Psoas muscle (tissue), 8 donors: Measurements from ENCODE around the gene PLEKHH3. TPM values are rescaled to one million over a fixed set of nuclear protein-coding genes. Genes with fewer than 3 reads are reported as not detected.

ENCODE experiments used
- ATAC-seq, 4 donors: fragments of 200-7000 bp; cut with Tn5 transposase; one replicate each; pipeline ENCODE4 v1.9.1; 2020; ENCODE audit warnings: moderate library complexity in 3 of 4, mild to moderate bottlenecking in 2 of 4
- DNase-seq, 2 donors: peaks; one replicate each; pipeline ENCODE4 v3.0.0-alpha.2; 2020
- H3K27ac ChIP-seq: fragments of 200-600 bp; one replicate; pipeline ENCODE4 v1.8.0; 2022
- H3K27me3 ChIP-seq, 3 donors: fragments of 200-600 bp in 1 of 3; one replicate each; pipeline versions ENCODE4 v1.6.1 to v1.8.0; 2013 to 2022; ENCODE audit warnings: low read length in 2 of 3, mild to moderate bottlenecking in 2 of 3, moderate library complexity in 1 of 3; ENCODE audit not compliant: insufficient read depth in 3 of 3
- H3K36me3 ChIP-seq, 2 donors: fragments of 200-600 bp in 1 of 2; one replicate each; pipeline versions ENCODE4 v1.6.1 to v1.8.0; 2013 to 2022; ENCODE audit warnings: low read depth in 1 of 2, mild to moderate bottlenecking in 1 of 2, moderate library complexity in 1 of 2; ENCODE audit not compliant: insufficient read depth in 1 of 2
- H3K4me1 ChIP-seq: fragments of 200-600 bp; one replicate; pipeline ENCODE4 v1.8.0; 2022
- H3K4me3 ChIP-seq: fragments of 200-600 bp; one replicate; pipeline ENCODE4 v1.8.0; 2022; ENCODE audit warnings: mild to moderate bottlenecking
- H3K9me3 ChIP-seq: fragments of 200-600 bp; one replicate; pipeline ENCODE4 v1.8.0; 2022
- CTCF ChIP-seq: fragments of 200-600 bp; IDR thresholded peaks from one replicate; pipeline ENCODE4 v1.8.0; 2022; ENCODE audit warnings: antibody characterized with exemption
- WGBS, 3 donors: extraction: QIAGEN DNeasy Blood & Tissue Kit; methylation state at CpG; one replicate each; pipeline versions ENCODE4 v1.1.6 to v1.1.7; 2013; 5-methylcytosine and 5-hydroxymethylcytosine counted together
- intact Hi-C, 2 donors: fragments of 100-400 bp; cut with DNase I; formaldehyde crosslinking; loops; one replicate each; pipeline versions ENCODE4 v1.11.0 to v1.14.2; 2022
- polyA plus RNA-seq, 3 donors: library from polyadenylated mRNA; stranded (reverse); fragments of 200-250 nt; gene quantifications; one replicate each; pipeline ENCODE4 v1.2.3, GENCODE V29; 2013
- total RNA-seq, 4 donors: library from RNA; stranded (reverse); fragmentation: NEBNext Ultra II Directional in 2 of 4; extraction: Animal tissue kit (Norgen Biotek cat#: 25700) in 2 of 4; gene quantifications; one replicate each; pipeline versions ENCODE4 v1.2.1 to v1.2.4, GENCODE V29; 2021 to 2023
- donor health status: healthy with polysubstance abuse.
- donor health status: DM: no; HTN: no; CAD: no; lungs with moderate emphysema.
- donor health status: Bipolar disorder and iron deficiency.
- donor health status: healthy.
- donor health status: DM: yes; HTN: yes; CAD: no.
- donor health status: DM: no; HTN: no; CAD: no.
- donor health status: DM: no; HTN: no; CAD: no.
- donor health status: DM: yes; HTN: yes; CAD: no.

PLEKHH3 gene
- total and polyA plus RNA-seq, 7 donors: 12.7 to 33.8 (median 15.8) TPM

GRCh38 chr17:42659079-42659931 is 17.5 kb downstream of the PLEKHH3 start, which contains the start of gene TUBG2:
TUBG2 (plus strand) TSS chr17:42659284; CDS start chr17:42659504, 220 bp downstream.
- Histone ChIP-seq H3K9me3 (no peaks in the 10 kb centered on the region), H3K36me3 (peaks cover 0 to 31% of the 10 kb centered on the region in 2 donors), H3K4me3 (peak within 1 kb of the TSS; percentile 86), H3K4me1 (peaks cover 4% of the 10 kb centered on the region), H3K27me3 (no peaks in the 10 kb centered on the region), H3K27ac (peak within 1 kb of the TSS; percentile 79)
- DNase-seq (peak; percentile 87 to 91), ATAC-seq (peak; percentile 83 to 94 (median 88))
- 1 to 2% (median 2%) methylated on average over 48 to 55 of the region's 59 CpGs for WGBS, 3 donors
- intact Hi-C loops: no loop called here
- TF ChIP-seq CTCF: no peak

- Histone ChIP-seq H3K27ac (no peak overlapping the region), H3K27me3 (no peaks in the 10 kb centered on the region), H3K36me3 (peaks cover 0 to 18% of the 10 kb centered on the region in 2 donors), H3K4me1 (peaks cover 7% of the 10 kb centered on the region), H3K4me3 (no peak overlapping the region), H3K9me3 (no peaks in the 10 kb centered on the region)
- intact Hi-C loops: no loop called here
- no peak for TF ChIP-seq CTCF
- DNase-seq: no peak
- 86 to 94% (median 92%) methylated on average over 9 of the region's 9 CpGs for WGBS, 3 donors
- no peak for ATAC-seq
These were observed 18.8 kb downstream of the PLEKHH3 start for GRCh38 chr17:42657824-42658588.

GRCh38 chr17:42655528-42655927 is 21.3 kb downstream of the PLEKHH3 start:
- DNase-seq: no peak
- Histone ChIP-seq H3K27me3 (no peaks in the 10 kb centered on the region), H3K27ac (no peak overlapping the region), H3K36me3 (no peaks in the 10 kb centered on the region), H3K9me3 (no peaks in the 10 kb centered on the region), H3K4me3 (no peak overlapping the region), H3K4me1 (peaks cover 7% of the 10 kb centered on the region)
- TF ChIP-seq CTCF: no peak
- 54 to 74% (median 73%) methylated on average over 2 of the region's 2 CpGs for WGBS, 3 donors
- intact Hi-C loops: no loop called here
- ATAC-seq: no peak

GRCh38 chr17:42653179-42654124 is 23.3 kb downstream of the PLEKHH3 start:
- Histone ChIP-seq H3K4me1 (peaks cover 3% of the 10 kb centered on the region), H3K4me3 (peak overlapping the region; percentile 61), H3K36me3 (no peaks in the 10 kb centered on the region), H3K27me3 (no peaks in the 10 kb centered on the region), H3K27ac (peak overlapping the region; percentile 73), H3K9me3 (no peaks in the 10 kb centered on the region)
- TF ChIP-seq CTCF: no peak
- 26 to 27% (median 26%) methylated on average over 41 of the region's 42 CpGs for WGBS, 3 donors
- DNase-seq (peak; percentile 68 to 85), ATAC-seq (peak; percentile 52 to 84 (median 66))
- intact Hi-C loops: no loop called here
